ENCODE measurements around the gene MYOCD. TPM values are rescaled to one million over a fixed set of nuclear protein-coding genes. Genes with fewer than 3 reads are reported as not detected.

Gene MYOCD
- polyA plus RNA-seq, 1 donor (not counting 4 experiments of a cell fraction or from before 2014, with no cell fraction given), result not detected

- Histone ChIP-seq H3K9ac (ENCODE audit: control insufficient read depth, extremely low read depth, insufficient read depth, low read length) (no peak overlapping the region), H3K36me3 (ENCODE audit: control insufficient read depth in 2 of 2, extremely low read depth in 1 of 2, insufficient read depth in 2 of 2, low read length in 2 of 2) (no peaks in the 10 kb centered on the region), H3K27ac (ENCODE audit: control insufficient read depth, insufficient read depth, low read length) (no peak overlapping the region), H2AFZ (ENCODE audit: control insufficient read depth, low read length) (no peak overlapping the region), H3K4me3 (ENCODE audit: control insufficient read depth in 2 of 3, extremely low read depth in 1 of 3, insufficient read depth in 2 of 3, low read depth in 1 of 3, low read length in 3 of 3) (no peak overlapping the region), H3K27me3 (ENCODE audit: control insufficient read depth, extremely low read depth, insufficient read depth, low read length) (no peaks in the 10 kb centered on the region), H3K9me3 (ENCODE audit: control insufficient read depth, low read depth, low read length) (peaks cover 4% of the 10 kb centered on the region), H3K79me2 (ENCODE audit: control insufficient read depth, insufficient read depth, low read length) (no peaks in the 10 kb centered on the region), H3K9me1 (ENCODE audit: control insufficient read depth, extremely low read depth, insufficient read depth, low read length) (no peaks in the 10 kb centered on the region), H3K4me1 (ENCODE audit: control insufficient read depth, extremely low read depth, insufficient read depth, low read length) (no peaks in the 10 kb centered on the region), H3K4me2 (ENCODE audit: control insufficient read depth, extremely low read depth, insufficient read depth, low read depth, low read length) (no peak overlapping the region), H4K20me1 (ENCODE audit: control insufficient read depth, extremely low read depth, insufficient read depth, low read length) (no peaks in the 10 kb centered on the region)
- no peak for TF ChIP-seq EZH2 (IDR thresholded peaks at IDR 0.05; ENCODE audit: low read length)
- TF ChIP-seq, protein P1, sequence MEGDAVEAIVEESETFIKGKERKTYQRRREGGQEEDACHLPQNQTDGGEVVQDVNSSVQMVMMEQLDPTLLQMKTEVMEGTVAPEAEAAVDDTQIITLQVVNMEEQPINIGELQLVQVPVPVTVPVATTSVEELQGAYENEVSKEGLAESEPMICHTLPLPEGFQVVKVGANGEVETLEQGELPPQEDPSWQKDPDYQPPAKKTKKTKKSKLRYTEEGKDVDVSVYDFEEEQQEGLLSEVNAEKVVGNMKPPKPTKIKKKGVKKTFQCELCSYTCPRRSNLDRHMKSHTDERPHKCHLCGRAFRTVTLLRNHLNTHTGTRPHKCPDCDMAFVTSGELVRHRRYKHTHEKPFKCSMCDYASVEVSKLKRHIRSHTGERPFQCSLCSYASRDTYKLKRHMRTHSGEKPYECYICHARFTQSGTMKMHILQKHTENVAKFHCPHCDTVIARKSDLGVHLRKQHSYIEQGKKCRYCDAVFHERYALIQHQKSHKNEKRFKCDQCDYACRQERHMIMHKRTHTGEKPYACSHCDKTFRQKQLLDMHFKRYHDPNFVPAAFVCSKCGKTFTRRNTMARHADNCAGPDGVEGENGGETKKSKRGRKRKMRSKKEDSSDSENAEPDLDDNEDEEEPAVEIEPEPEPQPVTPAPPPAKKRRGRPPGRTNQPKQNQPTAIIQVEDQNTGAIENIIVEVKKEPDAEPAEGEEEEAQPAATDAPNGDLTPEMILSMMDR (optimal IDR thresholded peaks at IDR 0.05 in 1 of 3, IDR thresholded peaks at IDR 0.05 in 1 of 3, conservative IDR thresholded peaks at IDR 0.05 in 1 of 3; ENCODE audit: extremely low read depth in 1 of 3, insufficient read depth in 2 of 3, low read length in 3 of 3), result no peak
- dilution Hi-C loops (cut with MboI; ENCODE audit: extremely low pct_ligation_motif_present, low sequenced_read_pairs), result no loop called here
- no peak for DNase-seq (ENCODE audit: low read depth, low spot score)
- FAIRE-seq, result no peak
Measured at GRCh38 chr17:12812877-12813276, 147.2 kb downstream of the MYOCD start.

GRCh38 chr17:12813664-12814063 lies 148.0 kb downstream of the MYOCD start:
- dilution Hi-C loops (cut with MboI; ENCODE audit: extremely low pct_ligation_motif_present, low sequenced_read_pairs), result no loop called here

More at GRCh38 chr17:12813664-12814063, 148.0 kb downstream of the MYOCD start:
- Histone ChIP-seq H3K9ac (ENCODE audit: control insufficient read depth, extremely low read depth, insufficient read depth, low read length) (no peak overlapping the region), H3K79me2 (ENCODE audit: control insufficient read depth, insufficient read depth, low read length) (no peaks in the 10 kb centered on the region), H4K20me1 (ENCODE audit: control insufficient read depth, extremely low read depth, insufficient read depth, low read length) (no peaks in the 10 kb centered on the region), H3K27ac (ENCODE audit: control insufficient read depth, insufficient read depth, low read length) (no peak overlapping the region), H3K9me1 (ENCODE audit: control insufficient read depth, extremely low read depth, insufficient read depth, low read length) (no peaks in the 10 kb centered on the region), H3K4me1 (ENCODE audit: control insufficient read depth, extremely low read depth, insufficient read depth, low read length) (no peaks in the 10 kb centered on the region), H3K4me3 (ENCODE audit: control insufficient read depth in 2 of 3, extremely low read depth in 1 of 3, insufficient read depth in 2 of 3, low read depth in 1 of 3, low read length in 3 of 3) (no peak overlapping the region), H3K4me2 (ENCODE audit: control insufficient read depth, extremely low read depth, insufficient read depth, low read depth, low read length) (no peak overlapping the region), H3K27me3 (ENCODE audit: control insufficient read depth, extremely low read depth, insufficient read depth, low read length) (no peaks in the 10 kb centered on the region), H2AFZ (ENCODE audit: control insufficient read depth, low read length) (no peak overlapping the region), H3K9me3 (ENCODE audit: control insufficient read depth, low read depth, low read length) (peaks cover 1% of the 10 kb centered on the region), H3K36me3 (ENCODE audit: control insufficient read depth in 2 of 2, extremely low read depth in 1 of 2, insufficient read depth in 2 of 2, low read length in 2 of 2) (no peaks in the 10 kb centered on the region)
- no peak for DNase-seq (ENCODE audit: low read depth, low spot score)
- no peak for FAIRE-seq
- TF ChIP-seq, protein P1 (optimal IDR thresholded peaks at IDR 0.05 in 1 of 3, IDR thresholded peaks at IDR 0.05 in 1 of 3, conservative IDR thresholded peaks at IDR 0.05 in 1 of 3; ENCODE audit: extremely low read depth in 1 of 3, insufficient read depth in 2 of 3, low read length in 3 of 3), result no peak
- no peak for TF ChIP-seq EZH2 (IDR thresholded peaks at IDR 0.05; ENCODE audit: low read length)
